Cardiac muscle cell (in vitro differentiated cells and primary cell): ENCODE results near the gene PRICKLE1. TPM values are rescaled to one million over a fixed set of nuclear protein-coding genes. Genes with fewer than 3 reads are reported as not detected.

Source experiments
- DNase-seq, 2 donors: peaks; one replicate each; pipeline versions ENCODE4 v3.0.0 to v3.0.0-alpha.2; 2010 to 2017; ENCODE audit warnings: low read depth in 1 of 2, low spot score in 1 of 2
- H3K27ac ChIP-seq: fragments of 200-600 bp; sonication (generic); 2 replicates; pipeline ENCODE4 v1.5.1; 2016
- H3K27me3 ChIP-seq: fragments of 200-600 bp; sonication (generic); 2 replicates; pipeline ENCODE4 v1.6.0; 2016; ENCODE audit warnings: control low read depth
- H3K36me3 ChIP-seq: fragments of 200-600 bp; sonication (generic); 2 replicates; pipeline ENCODE4 v1.5.1; 2016; ENCODE audit warnings: control low read depth
- H3K4me1 ChIP-seq: fragments of 200-600 bp; sonication (generic); 2 replicates; pipeline ENCODE4 v1.8.1; 2017; ENCODE audit warnings: low read depth, mild to moderate bottlenecking, mixed run types
- H3K4me3 ChIP-seq: fragments of 200-600 bp; sonication (generic); 2 replicates; pipeline ENCODE4 v1.5.1; 2016; ENCODE audit warnings: mild to moderate bottlenecking
- H3K9me3 ChIP-seq: fragments of 200-600 bp; sonication (generic); 2 replicates; pipeline ENCODE4 v1.5.1; 2017; ENCODE audit warnings: low read depth, mild to moderate bottlenecking, control low read depth
- polyA plus RNA-seq: library from polyadenylated mRNA; unstranded; fragments of >200 nt; fragmentation: Nextera tagmentation; extraction: Ambion mirVana; gene quantifications from 2 replicates; pipeline ENCODE4 v1.2.1, GENCODE V29; 2016
- total RNA-seq: library from RNA; depleted of rRNA; stranded (reverse); fragments of >200 nt; gene quantifications from 2 replicates; pipeline ENCODE4 v1.2.3, GENCODE V29; 2016
- TF ChIP-seq, protein P1 (sequence below): IDR thresholded peaks from 2 replicates; pipeline ENCODE4 v1.5.1; 2012; ENCODE audit warnings: low read depth, mild to moderate bottlenecking, low read length

The PRICKLE1 gene
- total and polyA plus RNA-seq, 2 experiments from 2014 or later = 71.4 to 105 TPM

DNA sequence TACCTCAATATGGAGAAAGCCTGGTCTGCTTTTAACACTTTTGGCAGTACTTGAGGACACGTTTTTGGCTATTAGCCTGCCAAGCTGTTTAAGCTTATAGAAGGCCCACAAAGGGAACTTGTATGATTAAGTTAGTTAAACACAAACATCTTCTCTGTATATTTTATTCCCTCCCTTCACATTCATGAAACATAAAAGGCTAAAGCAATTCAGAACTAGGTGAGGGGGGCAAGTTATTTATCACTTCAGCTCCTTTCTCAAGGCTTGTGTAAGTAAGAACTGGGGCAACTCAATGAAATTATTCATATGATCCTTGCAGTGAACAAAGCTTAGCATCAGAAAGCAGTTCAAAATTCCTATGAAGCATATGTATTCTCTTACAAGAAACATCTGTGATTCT is 7.5 kb downstream of the PRICKLE1 start:
- H3K27me3 ChIP-seq = no peaks in the 10 kb centered on the region
- no peaks in the 10 kb centered on the region for H3K36me3 ChIP-seq
- TF ChIP-seq, protein P1, sequence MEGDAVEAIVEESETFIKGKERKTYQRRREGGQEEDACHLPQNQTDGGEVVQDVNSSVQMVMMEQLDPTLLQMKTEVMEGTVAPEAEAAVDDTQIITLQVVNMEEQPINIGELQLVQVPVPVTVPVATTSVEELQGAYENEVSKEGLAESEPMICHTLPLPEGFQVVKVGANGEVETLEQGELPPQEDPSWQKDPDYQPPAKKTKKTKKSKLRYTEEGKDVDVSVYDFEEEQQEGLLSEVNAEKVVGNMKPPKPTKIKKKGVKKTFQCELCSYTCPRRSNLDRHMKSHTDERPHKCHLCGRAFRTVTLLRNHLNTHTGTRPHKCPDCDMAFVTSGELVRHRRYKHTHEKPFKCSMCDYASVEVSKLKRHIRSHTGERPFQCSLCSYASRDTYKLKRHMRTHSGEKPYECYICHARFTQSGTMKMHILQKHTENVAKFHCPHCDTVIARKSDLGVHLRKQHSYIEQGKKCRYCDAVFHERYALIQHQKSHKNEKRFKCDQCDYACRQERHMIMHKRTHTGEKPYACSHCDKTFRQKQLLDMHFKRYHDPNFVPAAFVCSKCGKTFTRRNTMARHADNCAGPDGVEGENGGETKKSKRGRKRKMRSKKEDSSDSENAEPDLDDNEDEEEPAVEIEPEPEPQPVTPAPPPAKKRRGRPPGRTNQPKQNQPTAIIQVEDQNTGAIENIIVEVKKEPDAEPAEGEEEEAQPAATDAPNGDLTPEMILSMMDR = no peak
- H3K9me3 ChIP-seq = no peaks in the 10 kb centered on the region
- H3K4me3 ChIP-seq = no peak overlapping the region
- DNase-seq = peak in 1 of 2 donors; percentile 38
- H3K27ac ChIP-seq = peak overlapping the region; percentile 18
- H3K4me1 ChIP-seq = peaks cover 63% of the 10 kb centered on the region

DNA sequence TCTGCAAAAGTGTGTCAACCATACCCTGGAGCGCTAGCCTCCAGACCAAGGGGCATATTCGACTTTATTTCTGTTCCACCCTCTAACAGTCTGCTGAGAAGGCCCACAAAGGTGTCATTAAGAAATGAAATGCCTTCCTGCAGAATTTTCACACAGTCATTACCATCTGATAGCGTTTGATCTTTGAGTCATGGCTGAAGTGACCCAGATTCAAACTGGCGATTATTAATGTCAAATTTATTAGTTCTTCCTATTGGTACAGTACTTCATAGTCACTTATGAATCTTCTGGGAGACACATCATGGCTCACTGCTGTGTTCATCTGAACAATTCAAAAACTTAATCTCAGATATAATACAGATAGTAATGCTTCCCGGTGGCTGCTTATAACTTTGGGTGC is 13.2 kb downstream of the PRICKLE1 start:
- Histone ChIP-seq H3K36me3 (peaks cover 4% of the 10 kb centered on the region), H3K27ac (peak overlapping the region; percentile 65), H3K4me3 (no peak overlapping the region), H3K9me3 (no peaks in the 10 kb centered on the region), H3K4me1 (peaks cover 42% of the 10 kb centered on the region), H3K27me3 (no peaks in the 10 kb centered on the region)
- TF ChIP-seq, protein P1 = no peak
- DNase-seq = no peak

DNA sequence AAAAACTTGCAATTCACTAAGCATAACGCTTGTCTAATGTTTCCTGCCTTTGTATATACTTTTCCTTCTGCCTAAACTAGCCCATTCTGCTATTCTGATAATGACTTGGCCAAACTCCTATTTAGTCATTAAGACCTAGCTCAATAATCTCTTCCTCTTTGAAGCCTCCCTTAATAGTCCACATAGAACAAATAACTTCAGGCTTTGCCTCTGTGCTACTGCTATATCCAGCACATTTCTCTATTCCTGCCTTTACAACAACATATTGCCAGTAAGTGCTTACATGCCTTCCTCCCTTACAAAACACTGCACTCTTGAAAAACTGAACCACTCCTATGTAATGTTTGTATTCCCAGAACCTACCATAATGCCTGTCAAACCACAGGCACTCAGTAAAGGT is 13.8 kb downstream of the PRICKLE1 start:
- TF ChIP-seq, protein P1 = no peak
- peaks cover 42% of the 10 kb centered on the region for H3K4me1 ChIP-seq
- peak overlapping the region; percentile 65 for H3K27ac ChIP-seq
- H3K4me3 ChIP-seq = no peak overlapping the region
- no peaks in the 10 kb centered on the region for H3K9me3 ChIP-seq
- DNase-seq = no peak
- peaks cover 4% of the 10 kb centered on the region for H3K36me3 ChIP-seq
- no peaks in the 10 kb centered on the region for H3K27me3 ChIP-seq

DNA sequence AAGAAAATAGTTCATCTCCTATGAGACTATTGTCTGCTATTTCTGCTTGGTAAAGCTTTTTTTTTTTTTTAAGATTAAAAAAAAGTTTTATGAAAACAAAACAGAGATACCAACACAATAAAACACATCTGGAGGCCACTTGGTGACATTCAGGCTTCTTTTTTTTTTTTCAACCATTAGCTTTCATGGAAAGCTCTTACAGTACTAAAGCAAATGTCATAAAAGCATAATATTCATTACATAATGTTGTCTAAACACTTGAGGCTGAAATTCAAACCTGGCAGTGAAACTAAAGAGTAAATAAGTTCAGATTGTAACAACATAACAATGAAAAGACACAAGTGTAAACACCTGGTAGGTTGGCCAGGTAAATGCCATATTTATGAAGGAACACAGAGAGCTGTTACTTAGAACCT is 14.7 kb downstream of the PRICKLE1 start:
- DNase-seq = no peak
- peaks cover 45% of the 10 kb centered on the region for H3K4me1 ChIP-seq
- no peaks in the 10 kb centered on the region for H3K9me3 ChIP-seq
- H3K27me3 ChIP-seq = no peaks in the 10 kb centered on the region
- peak overlapping the region; percentile 66 for H3K27ac ChIP-seq
- H3K36me3 ChIP-seq = peaks cover 4% of the 10 kb centered on the region
- TF ChIP-seq, protein P1 = no peak
- no peak overlapping the region for H3K4me3 ChIP-seq

DNA sequence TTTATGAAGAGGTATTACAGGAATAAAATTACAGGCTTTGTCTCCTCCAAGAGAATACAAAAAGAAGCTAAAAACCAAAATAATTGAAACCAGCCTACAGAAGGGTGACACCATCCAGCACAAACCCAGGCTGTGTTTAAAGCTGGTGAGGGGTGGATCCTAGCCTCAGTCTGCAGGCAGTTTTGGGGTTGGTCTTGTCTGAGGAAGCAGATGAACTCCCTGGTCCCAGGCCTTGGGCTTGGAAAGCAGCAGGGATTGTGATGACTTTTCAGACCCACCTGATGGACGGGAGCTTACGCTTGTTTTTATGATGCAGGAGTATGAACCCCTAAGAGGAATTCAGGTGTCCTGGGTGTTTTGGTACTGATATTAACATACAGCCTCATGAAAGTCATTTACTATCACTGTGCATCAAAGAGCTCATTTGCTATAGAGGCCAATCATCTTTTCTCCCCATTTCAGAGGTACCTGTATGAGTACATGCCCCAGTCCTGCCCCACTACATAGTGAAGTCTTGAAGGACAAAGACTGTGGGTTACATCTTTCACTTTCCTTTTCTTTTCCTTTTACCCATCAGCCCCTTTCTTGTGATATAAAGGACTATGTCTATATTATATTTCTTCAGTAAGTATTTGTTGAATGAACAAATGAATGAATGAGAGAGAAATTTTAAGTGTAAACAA is 18.1 kb downstream of the PRICKLE1 start:
- no peaks in the 10 kb centered on the region for H3K27me3 ChIP-seq
- no peaks in the 10 kb centered on the region for H3K9me3 ChIP-seq
- TF ChIP-seq, protein P1 = no peak
- H3K4me3 ChIP-seq = no peak overlapping the region
- H3K4me1 ChIP-seq = peaks cover 50% of the 10 kb centered on the region
- no peak for DNase-seq
- H3K27ac ChIP-seq = peak overlapping the region; percentile 69
- H3K36me3 ChIP-seq = peaks cover 9% of the 10 kb centered on the region
